MM.1S (cell line): Measurements from ENCODE around the gene IQSEC1.

Experiments
- EZH2 ChIP-seq: fragments of 300-600 bp; sonication (generic); optimal IDR thresholded peaks from 2 replicates; pipeline ENCODE3; 2017; ENCODE audit warnings: low read depth, mild to moderate bottlenecking, antibody characterized with exemption, low read length, mixed read lengths
- EZH2phosphoT487 ChIP-seq: fragments of 300-600 bp; sonication (generic); IDR thresholded peaks from 2 replicates; pipeline ENCODE4 v1.6.1; 2018; ENCODE audit warnings: antibody characterized with exemption, low read length
- TF ChIP-seq, protein P1 (sequence below): fragments of 300-600 bp; sonication (generic); IDR thresholded peaks from 2 replicates; pipeline ENCODE4 v1.5.1; 2016; ENCODE audit warnings: antibody characterized with exemption, low read length, mixed read lengths

DNA sequence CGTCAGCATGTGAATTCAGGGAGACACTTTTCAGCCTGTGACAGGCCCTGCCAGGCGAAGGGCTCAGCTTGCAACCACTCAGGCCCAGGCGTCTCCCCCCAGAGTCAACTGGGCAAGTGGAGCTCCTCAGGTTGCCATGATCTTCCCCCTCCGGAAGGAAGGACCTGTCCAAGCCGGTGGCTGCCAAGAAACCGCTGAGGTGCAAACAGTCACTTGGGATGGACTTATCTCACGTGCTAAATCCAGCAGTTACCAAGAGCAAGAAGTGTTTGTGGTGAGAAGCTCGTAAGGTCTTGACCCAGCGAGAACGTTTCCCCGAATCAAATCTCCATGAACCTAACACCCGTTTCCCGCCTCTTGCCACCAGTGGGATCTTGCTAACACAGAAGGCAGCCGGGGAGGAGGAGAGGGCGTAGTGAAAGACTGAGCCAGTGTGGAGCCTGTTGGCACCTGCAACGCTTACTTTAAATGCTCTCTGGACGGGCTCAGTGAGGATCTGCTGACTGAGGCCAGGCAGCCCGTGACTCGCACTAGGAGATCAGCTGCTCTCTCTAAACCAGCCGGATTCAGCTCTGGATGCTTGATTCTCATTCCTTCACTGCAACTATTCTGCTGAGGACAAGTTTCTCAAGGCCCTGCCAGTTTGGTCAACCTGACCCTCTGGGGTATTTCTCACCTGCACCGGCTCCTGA is 39.0 kb downstream of the IQSEC1 start:
- TF ChIP-seq, protein P1, sequence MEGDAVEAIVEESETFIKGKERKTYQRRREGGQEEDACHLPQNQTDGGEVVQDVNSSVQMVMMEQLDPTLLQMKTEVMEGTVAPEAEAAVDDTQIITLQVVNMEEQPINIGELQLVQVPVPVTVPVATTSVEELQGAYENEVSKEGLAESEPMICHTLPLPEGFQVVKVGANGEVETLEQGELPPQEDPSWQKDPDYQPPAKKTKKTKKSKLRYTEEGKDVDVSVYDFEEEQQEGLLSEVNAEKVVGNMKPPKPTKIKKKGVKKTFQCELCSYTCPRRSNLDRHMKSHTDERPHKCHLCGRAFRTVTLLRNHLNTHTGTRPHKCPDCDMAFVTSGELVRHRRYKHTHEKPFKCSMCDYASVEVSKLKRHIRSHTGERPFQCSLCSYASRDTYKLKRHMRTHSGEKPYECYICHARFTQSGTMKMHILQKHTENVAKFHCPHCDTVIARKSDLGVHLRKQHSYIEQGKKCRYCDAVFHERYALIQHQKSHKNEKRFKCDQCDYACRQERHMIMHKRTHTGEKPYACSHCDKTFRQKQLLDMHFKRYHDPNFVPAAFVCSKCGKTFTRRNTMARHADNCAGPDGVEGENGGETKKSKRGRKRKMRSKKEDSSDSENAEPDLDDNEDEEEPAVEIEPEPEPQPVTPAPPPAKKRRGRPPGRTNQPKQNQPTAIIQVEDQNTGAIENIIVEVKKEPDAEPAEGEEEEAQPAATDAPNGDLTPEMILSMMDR, result no peak
- TF ChIP-seq EZH2 (no peak), EZH2phosphoT487 (no peak)
